Hindlimb muscle (tissue), 1 donor: ENCODE results near the gene KCNJ6. TPM values are rescaled to one million over a fixed set of nuclear protein-coding genes. Genes with fewer than 3 reads are reported as not detected.

Experiments used
- DNase-seq: peaks from one replicate; pipeline ENCODE4 v3.0.0-alpha.2; 2013
- polyA plus RNA-seq: library from polyadenylated mRNA; unstranded; fragments of 120-200 nt; gene quantifications from one replicate; pipeline ENCODE4 v1.2.1, GENCODE V29; 2013; ENCODE audit not compliant: insufficient read length

KCNJ6 gene
- polyA plus RNA-seq, 1 donor: 1.1 TPM

DNA sequence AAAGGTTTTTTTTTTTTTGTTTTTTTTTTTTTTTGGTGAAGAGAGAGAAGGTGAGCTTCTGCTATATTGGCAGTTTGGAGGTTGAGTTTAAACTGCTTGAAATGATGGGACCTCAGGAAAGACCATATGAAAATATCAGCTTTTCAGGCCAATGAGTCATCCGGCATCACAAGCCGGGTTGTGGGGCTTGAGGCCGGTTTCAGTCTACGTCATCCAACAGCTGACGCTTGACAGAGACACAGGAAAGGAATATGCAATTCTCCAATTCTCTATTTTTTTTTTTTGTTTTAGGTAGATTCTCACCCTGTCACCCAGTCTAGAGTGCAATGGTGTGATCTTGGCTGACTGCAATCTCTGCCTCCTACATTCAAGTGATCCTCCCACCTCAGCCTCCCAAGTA is 52.4 kb downstream of the KCNJ6 start:
- DNase-seq: no peak

- no peak for DNase-seq
These were observed 53.7 kb downstream of the KCNJ6 start for GRCh38 chr21:37862536-37862935.

- DNase-seq: no peak
These were observed 54.7 kb downstream of the KCNJ6 start for GRCh38 chr21:37861561-37861960.

GRCh38 chr21:37860416-37860815 is 55.8 kb downstream of the KCNJ6 start:
- DNase-seq: no peak

- peak; percentile 42 for DNase-seq
These were observed 60.3 kb downstream of the KCNJ6 start for GRCh38 chr21:37855647-37856625.

GRCh38 chr21:37855271-37855646 is 61.0 kb downstream of the KCNJ6 start:
- no peak for DNase-seq

DNA sequence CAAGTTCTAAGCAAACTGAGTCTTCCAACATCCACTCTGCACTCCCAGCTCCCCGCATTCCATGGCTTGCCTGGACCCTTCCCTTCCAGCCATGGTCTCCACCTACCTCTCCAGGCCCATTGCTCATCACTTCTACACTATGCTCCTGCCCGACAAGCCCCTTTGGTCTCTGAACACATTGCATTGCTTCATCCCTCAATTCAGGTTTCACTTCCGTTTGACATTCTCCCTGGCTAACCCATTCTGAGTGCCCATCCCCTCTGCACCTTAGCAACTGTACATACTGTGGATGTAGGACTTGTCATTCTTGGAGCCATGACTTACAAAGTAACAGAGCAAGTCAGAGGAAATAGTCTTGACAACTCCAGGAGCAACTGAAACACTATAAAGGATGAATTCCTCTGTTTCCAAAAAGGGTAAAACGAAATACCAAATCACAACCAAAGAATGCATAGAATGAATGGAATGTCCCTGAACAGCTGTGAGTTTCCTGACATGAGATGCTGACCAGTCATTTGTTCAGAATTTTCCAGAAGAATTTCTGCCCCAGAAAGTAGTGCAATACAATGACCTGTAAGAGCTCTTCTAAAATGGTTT is 66.7 kb downstream of the KCNJ6 start:
- no peak for DNase-seq

DNA sequence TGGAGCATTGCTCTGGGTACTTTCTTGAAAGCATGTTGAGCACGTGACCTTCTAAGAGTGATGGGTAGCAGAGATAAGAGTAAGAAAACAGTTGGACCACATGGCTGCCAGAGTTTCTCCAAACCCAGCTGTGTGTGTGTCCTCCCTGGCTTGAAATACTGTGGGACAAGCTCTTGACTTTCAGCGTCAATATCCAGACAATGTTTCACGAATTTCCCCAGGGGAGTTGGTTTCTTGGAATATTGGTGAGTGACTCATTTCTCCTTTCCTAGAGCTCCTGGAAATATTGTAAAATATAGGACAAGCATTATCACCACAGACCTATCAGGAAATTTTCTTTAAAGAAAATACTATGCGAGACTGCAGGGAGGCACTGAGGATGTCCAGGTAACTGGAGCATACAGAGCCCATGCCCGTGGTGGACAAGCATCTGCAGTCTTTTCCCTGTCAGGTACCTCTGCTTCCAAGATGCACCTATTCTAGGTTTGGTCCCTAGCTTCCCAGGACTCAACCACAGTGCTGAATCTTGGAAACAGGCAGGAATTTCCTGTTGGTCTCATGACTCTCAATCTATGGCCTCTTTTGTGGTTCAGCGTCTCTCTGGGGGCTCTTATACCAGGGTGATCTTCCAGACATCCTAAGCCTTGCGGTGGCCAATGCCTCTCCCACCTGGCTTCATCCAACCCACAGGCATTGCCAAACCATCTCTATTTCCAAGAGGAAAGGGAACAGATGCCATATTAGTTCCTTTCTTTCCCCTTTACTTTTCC is 67.4 kb downstream of the KCNJ6 start:
- DNase-seq: peak; percentile 23

DNA sequence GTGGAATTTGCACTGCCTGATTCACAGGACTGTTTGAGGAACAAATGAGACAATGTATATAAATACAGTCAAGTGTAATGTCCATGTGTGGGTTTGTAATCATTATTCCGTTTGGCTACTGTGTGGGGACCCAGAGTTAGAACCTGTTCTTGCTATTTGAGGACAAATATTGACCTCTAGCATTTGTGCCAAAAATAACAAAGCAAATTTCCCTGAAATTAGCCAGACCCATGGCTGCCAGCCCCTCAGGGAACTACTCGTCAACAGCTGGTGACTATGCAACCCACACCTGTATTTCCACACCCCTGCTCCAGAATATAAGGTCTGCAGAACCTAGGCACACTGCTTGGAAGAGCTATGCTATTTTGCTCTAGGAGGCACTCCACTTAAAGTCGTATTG is 70.7 kb downstream of the KCNJ6 start:
- no peak for DNase-seq

DNA sequence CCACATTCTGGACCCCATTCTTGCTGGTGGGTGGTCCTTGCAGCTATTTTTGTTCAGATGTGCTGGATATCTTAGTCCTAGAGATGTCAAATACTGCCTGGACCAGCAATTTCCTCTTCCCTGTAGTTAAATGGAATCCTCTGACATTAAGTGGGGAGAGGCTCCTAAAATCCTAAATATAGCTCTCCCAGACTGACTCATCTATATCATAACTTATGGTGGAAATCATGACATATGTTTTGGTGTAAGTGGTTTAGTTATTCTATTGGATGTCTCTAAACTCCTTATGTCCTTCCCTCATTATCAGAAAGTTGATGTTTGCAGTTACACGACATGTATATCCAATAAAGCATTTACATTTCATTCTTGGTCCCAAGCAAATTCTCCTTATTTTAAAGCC is 73.1 kb downstream of the KCNJ6 start:
- DNase-seq: no peak

GRCh38 chr21:37842163-37842919 is 73.9 kb downstream of the KCNJ6 start:
- DNase-seq: no peak

DNA sequence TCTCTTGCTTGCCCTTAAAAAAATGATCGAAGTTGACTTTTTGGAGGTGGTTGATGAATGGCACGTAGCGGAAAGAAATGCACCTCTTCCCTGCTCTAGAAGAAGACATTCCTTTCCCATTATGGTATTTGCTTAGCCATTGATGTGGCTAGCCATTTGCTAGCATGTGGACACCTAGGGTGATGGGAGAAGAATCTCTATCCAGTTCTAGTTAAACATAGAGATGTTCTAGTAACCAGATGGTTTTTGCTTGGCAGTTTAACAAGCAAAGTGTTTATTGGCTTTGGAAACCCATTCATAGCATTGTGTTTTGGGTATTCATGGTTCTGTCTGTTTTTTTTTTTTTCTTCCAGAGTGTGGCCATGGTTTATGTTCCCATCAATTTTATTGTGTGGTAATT is 78.9 kb downstream of the KCNJ6 start:
- DNase-seq: no peak

- no peak for DNase-seq
These were observed 80.8 kb downstream of the KCNJ6 start for GRCh38 chr21:37835481-37835880.

DNA sequence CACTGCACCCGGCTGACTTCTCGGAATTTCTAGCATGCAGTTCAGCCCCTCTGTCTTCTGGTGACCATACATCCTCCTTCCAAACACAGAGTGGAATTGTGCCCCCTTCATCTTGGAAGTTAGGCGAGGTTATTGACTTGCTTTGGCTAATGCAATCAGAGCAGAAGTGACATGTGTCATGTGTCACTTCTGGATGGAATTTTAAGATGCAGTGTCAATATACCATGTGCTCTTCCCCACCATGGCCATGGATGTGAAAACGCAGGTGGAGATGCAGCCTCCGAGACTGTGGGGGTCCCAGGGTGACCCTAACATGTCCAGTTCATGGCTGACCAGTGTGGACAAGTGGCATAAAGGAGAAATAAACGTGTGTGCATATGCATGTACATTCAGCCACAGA is 83.0 kb downstream of the KCNJ6 start:
- DNase-seq: no peak

GRCh38 chr21:37829447-37829846 is 86.8 kb downstream of the KCNJ6 start:
- no peak for DNase-seq

GRCh38 chr21:37828991-37829390 is 87.3 kb downstream of the KCNJ6 start:
- no peak for DNase-seq

GRCh38 chr21:37828556-37828955 is 87.7 kb downstream of the KCNJ6 start:
- no peak for DNase-seq

GRCh38 chr21:37827913-37828312 is 88.3 kb downstream of the KCNJ6 start:
- no peak for DNase-seq

DNA sequence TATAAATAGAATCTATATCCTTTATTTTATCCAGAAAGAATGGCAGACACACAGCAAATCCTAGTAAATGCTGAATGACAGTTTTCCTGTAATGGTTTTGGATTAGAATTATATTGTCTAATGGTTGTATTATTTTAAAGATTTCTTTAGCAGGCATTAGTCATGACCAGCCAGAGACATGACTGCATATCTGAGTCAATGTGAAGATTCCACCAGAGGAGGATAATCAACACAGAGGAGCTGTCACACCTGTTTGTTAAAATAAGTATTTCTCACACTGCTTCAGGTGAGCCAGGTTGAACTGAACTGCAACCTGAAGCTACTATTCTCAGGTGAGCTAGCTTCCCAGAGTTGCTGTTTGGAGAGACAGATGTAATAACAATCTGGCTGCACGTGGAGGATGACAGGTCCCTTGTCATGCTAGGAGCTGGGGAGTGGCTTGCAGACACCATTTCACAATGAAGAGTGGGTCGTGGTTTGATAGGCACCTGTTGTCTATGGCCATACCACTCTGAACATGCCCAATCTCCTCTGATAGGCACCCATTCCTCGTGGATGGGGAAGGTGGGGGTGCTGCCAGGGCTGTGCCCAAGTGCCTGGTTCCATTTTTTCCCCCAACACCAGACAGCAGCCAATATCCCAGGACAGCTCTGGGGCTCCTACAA is 94.3 kb downstream of the KCNJ6 start:
- no peak for DNase-seq

DNA sequence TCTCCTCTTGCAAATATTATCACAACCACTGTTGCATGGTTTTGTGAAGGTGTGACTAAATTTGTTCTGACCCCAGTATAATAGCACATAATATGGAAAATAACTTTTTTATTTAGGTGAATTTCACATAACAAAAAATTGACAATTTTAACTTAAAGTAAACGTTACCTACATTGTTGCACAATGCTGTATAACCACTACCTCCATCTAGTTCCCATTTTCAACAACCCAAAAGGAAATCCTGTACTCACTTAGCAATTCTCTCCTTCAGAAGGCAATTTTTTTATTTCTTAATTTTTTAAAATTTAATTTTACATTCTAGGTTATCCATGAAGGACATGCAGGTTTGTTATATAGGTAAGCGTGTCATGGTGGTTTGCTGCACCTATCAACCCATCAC is 95.2 kb downstream of the KCNJ6 start:
- no peak for DNase-seq

DNA sequence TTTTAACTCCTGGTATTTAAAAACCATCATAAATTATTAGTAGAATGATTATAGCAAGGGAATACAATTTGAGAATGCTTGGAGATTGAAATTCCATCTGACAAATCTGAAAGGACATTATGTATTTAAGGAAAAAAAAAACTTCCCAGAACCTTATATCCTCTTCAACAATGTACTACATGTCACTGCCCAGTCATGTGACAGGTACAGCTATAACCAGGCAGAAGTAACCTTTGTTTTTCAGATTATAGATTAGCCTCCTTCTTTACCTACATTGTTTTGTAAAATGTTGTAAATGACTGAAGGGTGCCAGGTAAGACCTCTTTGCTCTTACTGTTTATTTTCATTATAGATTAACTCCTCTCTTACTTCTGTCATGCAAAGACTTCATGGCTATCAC is 96.9 kb downstream of the KCNJ6 start:
- no peak for DNase-seq

DNA sequence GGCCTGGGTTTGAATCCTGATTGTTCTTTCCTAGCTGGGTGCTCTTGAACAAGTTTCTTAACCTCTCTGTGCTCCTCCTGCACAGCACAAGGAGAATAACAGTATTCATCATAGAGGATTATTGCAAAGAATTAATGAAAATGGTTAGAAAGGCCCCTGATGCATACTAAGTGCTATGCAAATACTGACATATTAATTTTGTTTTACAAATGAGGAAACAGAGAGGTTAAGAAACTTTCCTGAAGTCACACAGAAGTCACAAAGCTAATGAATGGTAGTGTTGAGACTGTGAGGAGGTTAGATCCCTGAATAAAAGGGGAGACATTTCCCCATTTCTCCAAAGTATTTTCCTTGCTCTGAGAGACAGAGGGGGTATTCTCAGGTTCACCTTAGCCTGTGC is 99.0 kb downstream of the KCNJ6 start:
- no peak for DNase-seq
